Measurements from ENCODE around the gene KY. TPM values are rescaled to one million over a fixed set of nuclear protein-coding genes. Genes with fewer than 3 reads are reported as not detected.

The KY gene
- total and polyA plus RNA-seq, 10 of the 15 experiments (the other 5 are each of a cell fraction or from before 2014, with no cell fraction given) = 0.04 to 0.11 TPM; not detected in 8

- TF ChIP-seq MLLT1 (IDR thresholded peaks at IDR 0.05) (no peak), NFXL1 (IDR thresholded peaks at IDR 0.05; ENCODE audit: borderline replicate concordance) (no peak), NFYA (IDR thresholded peaks at IDR 0.05; ENCODE audit: borderline replicate concordance, low read depth, low read length) (no peak)
These were observed 48.4 kb downstream of the KY start (continued) for GRCh38 chr3:134602440-134602814.

- intact Hi-C loops (cut with micrococcal nuclease; ENCODE audit: unreplicated experiment) (loop anchor here (2.0 to 5.0 kb wide), 2 partner anchors 39 to 1441 kb away; no protein-coding TSS in a partner anchor), in situ Hi-C loops (cut with MboI) (loop anchor here (5.0 to 10.0 kb wide), 2 partner anchors 903 to 1286 kb away; no protein-coding TSS in a partner anchor)
- no peak for ATAC-seq
- H3K4me3 ChIP-seq = no peak overlapping the region
- no peaks in the 10 kb centered on the region for H3K4me1 ChIP-seq (ENCODE audit: control insufficient read depth, insufficient read depth, low read length)
- no peaks in the 10 kb centered on the region for H3K79me2 ChIP-seq (ENCODE audit: control insufficient read depth, insufficient read depth, low read length)
- no peaks in the 10 kb centered on the region for H3K9me3 ChIP-seq (replicated peaks; ENCODE audit: control insufficient read depth, insufficient read depth, low read length)
- ChIA-PET POLR2A (no interaction called here), SMC1A (ENCODE audit: uncharacterized antibody, unreplicated experiment) (interaction anchor here (1.1 to 4.0 kb wide), 5 partner anchors 11 to 1440 kb away, joined by 3 to 17 read pairs (median 6); no protein-coding TSS in a partner anchor), RAD21 (ENCODE audit: unreplicated experiment) (interaction anchor here (1.0 to 3.4 kb wide), 6 partner anchors 35 to 1441 kb away, joined by 3 to 29 read pairs (median 6); no protein-coding TSS in a partner anchor), CTCF (interaction anchor here (0.6 to 3.3 kb wide), 12 partner anchors 10 to 1441 kb away, joined by 3 to 27 read pairs (median 4); partner anchors contain the start of gene EPHB1)
- H2AFZ ChIP-seq (ENCODE audit: control insufficient read depth, low read depth, low read length) = no peak overlapping the region
- no peak for FAIRE-seq
- no peak overlapping the region for H3K4me2 ChIP-seq (ENCODE audit: control insufficient read depth, insufficient read depth)
- H3K27me3 ChIP-seq (replicated peaks in 1 of 2; ENCODE audit: control insufficient read depth in 2 of 2, insufficient read depth in 2 of 2, low read length in 1 of 2) = no peaks in the 10 kb centered on the region
- no peak overlapping the region for H3K9ac ChIP-seq (ENCODE audit: control insufficient read depth, insufficient read depth, low read length)
- no peak overlapping the region for H3K27ac ChIP-seq (ENCODE audit: control insufficient read depth, insufficient read depth)
- DNase-seq (ENCODE audit: low read depth, low spot score) = no peak
- no peaks in the 10 kb centered on the region for H4K20me1 ChIP-seq (ENCODE audit: control insufficient read depth, insufficient read depth)
- no TSS peak for BruUV-seq (replicated peaks)
- WGBS (ENCODE audit: insufficient coverage, insufficient replicate concordance, low lambda C conversion rate, missing lambda C conversion rate) = 28% methylated on average over 19 of the region's 19 CpGs
- H3K36me3 ChIP-seq (ENCODE audit: control insufficient read depth in 2 of 2, insufficient read depth in 2 of 2, low read length in 1 of 2) = no peaks in the 10 kb centered on the region
- no peak for TF ChIP-seq E2F4 (IDR thresholded peaks at IDR 0.05; ENCODE audit: low read depth, low read length)
- no peak for TF ChIP-seq HDAC6 (IDR thresholded peaks at IDR 0.05; ENCODE audit: unreplicated experiment)
- TF ChIP-seq RELA (IDR thresholded peaks at IDR 0.05; ENCODE audit: borderline replicate concordance, partially characterized antibody) = no peak
- TF ChIP-seq MLLT1 (IDR thresholded peaks at IDR 0.05) = no peak
- no peak for TF ChIP-seq CTCF (IDR thresholded peaks at IDR 0.05 in 2 of 3, conservative IDR thresholded peaks at IDR 0.05 in 1 of 3; ENCODE audit: control insufficient read depth in 2 of 3, extremely low read depth in 1 of 3, insufficient read depth in 1 of 3, low read depth in 3 of 3, low read length in 3 of 3)
- TF ChIP-seq SMAD5 (IDR thresholded peaks at IDR 0.05; ENCODE audit: low read depth) = no peak
- TF ChIP-seq GATAD2B (conservative IDR thresholded peaks at IDR 0.05; ENCODE audit: low read depth) = no peak
- no peak for TF ChIP-seq ATF7 (IDR thresholded peaks at IDR 0.05; ENCODE audit: low read depth)
- no peak for TF ChIP-seq HSF1 (IDR thresholded peaks at IDR 0.05; ENCODE audit: low read depth, low read length)
These were observed 49.0 kb downstream of the KY start for GRCh38 chr3:134601539-134602439.
